Measurements from ENCODE around the gene PTPN11. TPM values are rescaled to one million over a fixed set of nuclear protein-coding genes. Genes with fewer than 3 reads are reported as not detected.
"Not testable (repeated sequence)": the region's sequence is repeated elsewhere in the genome, so short reads cannot be mapped to it uniquely, and the experiment has no call there.

Gene PTPN11
- total and polyA plus RNA-seq, 4 donors, result 33.7 to 73.3 (median 36.4) TPM

DNA sequence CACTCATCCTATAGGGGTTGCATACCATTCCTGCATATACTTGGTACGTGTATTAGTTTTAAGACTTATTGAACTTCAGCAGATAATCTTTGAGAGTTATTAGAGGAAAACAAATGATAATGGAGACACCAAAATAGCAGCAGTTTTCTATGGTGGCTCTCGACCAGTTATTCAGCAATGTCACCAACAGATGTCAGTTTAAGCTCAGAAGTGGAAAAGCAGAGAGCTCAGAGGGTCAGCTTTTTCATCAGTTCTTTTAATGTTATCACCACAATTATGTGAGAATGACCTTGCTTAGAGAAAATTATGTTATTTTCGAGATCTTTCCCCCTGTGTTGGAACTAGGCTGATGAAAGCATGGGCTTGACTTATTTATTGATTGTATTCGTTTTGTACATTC lies 32.0 kb downstream of the PTPN11 start (continued):
- TF ChIP-seq GABPA (IDR thresholded peaks at IDR 0.05 in 1 of 2, conservative IDR thresholded peaks at IDR 0.05 in 1 of 2), result no peak
- TF ChIP-seq HNF4A (conservative IDR thresholded peaks at IDR 0.05), result no peak

DNA sequence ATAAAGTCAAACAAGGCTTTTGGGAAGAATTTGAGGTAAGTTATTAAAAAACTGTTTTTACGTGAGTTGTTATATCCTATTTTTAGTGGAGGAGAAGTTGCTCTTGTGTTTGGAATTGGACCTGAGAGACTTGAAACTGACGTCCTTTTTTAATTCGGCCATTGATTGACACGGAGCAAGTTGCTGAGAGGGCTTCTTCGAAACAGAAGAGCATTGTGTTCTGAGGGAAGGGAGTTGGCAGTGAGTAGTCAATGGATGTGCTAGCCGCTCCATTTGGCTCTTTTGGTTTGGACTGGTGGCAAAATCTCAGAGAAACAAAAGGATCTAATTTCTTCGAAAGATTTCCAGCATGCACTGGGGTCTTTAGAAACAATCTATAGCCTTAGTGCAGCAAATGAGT lies 37.3 kb downstream of the PTPN11 start:
- 96% methylated on average over 7 of the region's 7 CpGs for WGBS
- no peak overlapping the region for H3K4me3 ChIP-seq (ENCODE audit: low read depth in 1 of 3, low read length in 3 of 3)
- no peak overlapping the region for H3K27ac ChIP-seq (ENCODE audit: low read depth in 1 of 2, low read length in 2 of 2)
- H3K9me3 ChIP-seq (ENCODE audit: control insufficient read depth in 4 of 4, low read length in 3 of 4), result no peaks in the 10 kb centered on the region
- H3K4me1 ChIP-seq (ENCODE audit: control insufficient read depth in 4 of 4, insufficient read depth in 4 of 4, low read length in 3 of 4), result no peaks in the 10 kb centered on the region
- no peaks in the 10 kb centered on the region for H3K27me3 ChIP-seq (ENCODE audit: control insufficient read depth in 4 of 4, insufficient read depth in 4 of 4, low read length in 3 of 4)
- TF ChIP-seq, protein P1, sequence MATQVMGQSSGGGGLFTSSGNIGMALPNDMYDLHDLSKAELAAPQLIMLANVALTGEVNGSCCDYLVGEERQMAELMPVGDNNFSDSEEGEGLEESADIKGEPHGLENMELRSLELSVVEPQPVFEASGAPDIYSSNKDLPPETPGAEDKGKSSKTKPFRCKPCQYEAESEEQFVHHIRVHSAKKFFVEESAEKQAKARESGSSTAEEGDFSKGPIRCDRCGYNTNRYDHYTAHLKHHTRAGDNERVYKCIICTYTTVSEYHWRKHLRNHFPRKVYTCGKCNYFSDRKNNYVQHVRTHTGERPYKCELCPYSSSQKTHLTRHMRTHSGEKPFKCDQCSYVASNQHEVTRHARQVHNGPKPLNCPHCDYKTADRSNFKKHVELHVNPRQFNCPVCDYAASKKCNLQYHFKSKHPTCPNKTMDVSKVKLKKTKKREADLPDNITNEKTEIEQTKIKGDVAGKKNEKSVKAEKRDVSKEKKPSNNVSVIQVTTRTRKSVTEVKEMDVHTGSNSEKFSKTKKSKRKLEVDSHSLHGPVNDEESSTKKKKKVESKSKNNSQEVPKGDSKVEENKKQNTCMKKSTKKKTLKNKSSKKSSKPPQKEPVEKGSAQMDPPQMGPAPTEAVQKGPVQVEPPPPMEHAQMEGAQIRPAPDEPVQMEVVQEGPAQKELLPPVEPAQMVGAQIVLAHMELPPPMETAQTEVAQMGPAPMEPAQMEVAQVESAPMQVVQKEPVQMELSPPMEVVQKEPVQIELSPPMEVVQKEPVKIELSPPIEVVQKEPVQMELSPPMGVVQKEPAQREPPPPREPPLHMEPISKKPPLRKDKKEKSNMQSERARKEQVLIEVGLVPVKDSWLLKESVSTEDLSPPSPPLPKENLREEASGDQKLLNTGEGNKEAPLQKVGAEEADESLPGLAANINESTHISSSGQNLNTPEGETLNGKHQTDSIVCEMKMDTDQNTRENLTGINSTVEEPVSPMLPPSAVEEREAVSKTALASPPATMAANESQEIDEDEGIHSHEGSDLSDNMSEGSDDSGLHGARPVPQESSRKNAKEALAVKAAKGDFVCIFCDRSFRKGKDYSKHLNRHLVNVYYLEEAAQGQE (IDR thresholded peaks at IDR 0.05), result no peak
- TF ChIP-seq GABPA (IDR thresholded peaks at IDR 0.05 in 1 of 2, conservative IDR thresholded peaks at IDR 0.05 in 1 of 2) (no peak), NR2F2 (IDR thresholded peaks at IDR 0.05) (no peak), RAD21 (IDR thresholded peaks at IDR 0.05) (no peak), EGR1 (IDR thresholded peaks at IDR 0.05; ENCODE audit: low read depth in 2 of 2) (no peak), FOXA2 (IDR thresholded peaks at IDR 0.05) (no peak), JUND (IDR thresholded peaks at IDR 0.05) (no peak), TAF1 (conservative IDR thresholded peaks at IDR 0.05) (no peak), RXRA (IDR thresholded peaks at IDR 0.05) (no peak), HNF4G (IDR thresholded peaks at IDR 0.05) (no peak), SP1 (IDR thresholded peaks at IDR 0.05) (no peak), FOXA1 (IDR thresholded peaks at IDR 0.05) (no peak)
- TF ChIP-seq, protein P2, sequence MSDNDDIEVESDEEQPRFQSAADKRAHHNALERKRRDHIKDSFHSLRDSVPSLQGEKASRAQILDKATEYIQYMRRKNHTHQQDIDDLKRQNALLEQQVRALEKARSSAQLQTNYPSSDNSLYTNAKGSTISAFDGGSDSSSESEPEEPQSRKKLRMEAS (IDR thresholded peaks at IDR 0.05), result no peak
- TF ChIP-seq, protein P3, sequence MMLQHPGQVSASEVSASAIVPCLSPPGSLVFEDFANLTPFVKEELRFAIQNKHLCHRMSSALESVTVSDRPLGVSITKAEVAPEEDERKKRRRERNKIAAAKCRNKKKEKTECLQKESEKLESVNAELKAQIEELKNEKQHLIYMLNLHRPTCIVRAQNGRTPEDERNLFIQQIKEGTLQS (IDR thresholded peaks at IDR 0.05), result no peak
- TF ChIP-seq, protein P4, sequence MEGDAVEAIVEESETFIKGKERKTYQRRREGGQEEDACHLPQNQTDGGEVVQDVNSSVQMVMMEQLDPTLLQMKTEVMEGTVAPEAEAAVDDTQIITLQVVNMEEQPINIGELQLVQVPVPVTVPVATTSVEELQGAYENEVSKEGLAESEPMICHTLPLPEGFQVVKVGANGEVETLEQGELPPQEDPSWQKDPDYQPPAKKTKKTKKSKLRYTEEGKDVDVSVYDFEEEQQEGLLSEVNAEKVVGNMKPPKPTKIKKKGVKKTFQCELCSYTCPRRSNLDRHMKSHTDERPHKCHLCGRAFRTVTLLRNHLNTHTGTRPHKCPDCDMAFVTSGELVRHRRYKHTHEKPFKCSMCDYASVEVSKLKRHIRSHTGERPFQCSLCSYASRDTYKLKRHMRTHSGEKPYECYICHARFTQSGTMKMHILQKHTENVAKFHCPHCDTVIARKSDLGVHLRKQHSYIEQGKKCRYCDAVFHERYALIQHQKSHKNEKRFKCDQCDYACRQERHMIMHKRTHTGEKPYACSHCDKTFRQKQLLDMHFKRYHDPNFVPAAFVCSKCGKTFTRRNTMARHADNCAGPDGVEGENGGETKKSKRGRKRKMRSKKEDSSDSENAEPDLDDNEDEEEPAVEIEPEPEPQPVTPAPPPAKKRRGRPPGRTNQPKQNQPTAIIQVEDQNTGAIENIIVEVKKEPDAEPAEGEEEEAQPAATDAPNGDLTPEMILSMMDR (IDR thresholded peaks at IDR 0.05; ENCODE audit: low read depth, low read length, missing input control), result no peak
- TF ChIP-seq, protein P5, sequence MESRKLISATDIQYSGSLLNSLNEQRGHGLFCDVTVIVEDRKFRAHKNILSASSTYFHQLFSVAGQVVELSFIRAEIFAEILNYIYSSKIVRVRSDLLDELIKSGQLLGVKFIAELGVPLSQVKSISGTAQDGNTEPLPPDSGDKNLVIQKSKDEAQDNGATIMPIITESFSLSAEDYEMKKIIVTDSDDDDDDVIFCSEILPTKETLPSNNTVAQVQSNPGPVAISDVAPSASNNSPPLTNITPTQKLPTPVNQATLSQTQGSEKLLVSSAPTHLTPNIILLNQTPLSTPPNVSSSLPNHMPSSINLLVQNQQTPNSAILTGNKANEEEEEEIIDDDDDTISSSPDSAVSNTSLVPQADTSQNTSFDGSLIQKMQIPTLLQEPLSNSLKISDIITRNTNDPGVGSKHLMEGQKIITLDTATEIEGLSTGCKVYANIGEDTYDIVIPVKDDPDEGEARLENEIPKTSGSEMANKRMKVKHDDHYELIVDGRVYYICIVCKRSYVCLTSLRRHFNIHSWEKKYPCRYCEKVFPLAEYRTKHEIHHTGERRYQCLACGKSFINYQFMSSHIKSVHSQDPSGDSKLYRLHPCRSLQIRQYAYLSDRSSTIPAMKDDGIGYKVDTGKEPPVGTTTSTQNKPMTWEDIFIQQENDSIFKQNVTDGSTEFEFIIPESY (IDR thresholded peaks at IDR 0.05), result no peak
- H3K9ac ChIP-seq (ENCODE audit: low read depth in 1 of 2, low read length in 2 of 2), result no peak overlapping the region
- no peak for DNase-seq (ENCODE audit: low spot score)
- peaks cover 4 to 47% (median 18%) of the 10 kb centered on the region in 4 donors for H3K36me3 ChIP-seq (ENCODE audit: control insufficient read depth in 4 of 4, insufficient read depth in 3 of 4, low read depth in 1 of 4, low read length in 3 of 4)

DNA sequence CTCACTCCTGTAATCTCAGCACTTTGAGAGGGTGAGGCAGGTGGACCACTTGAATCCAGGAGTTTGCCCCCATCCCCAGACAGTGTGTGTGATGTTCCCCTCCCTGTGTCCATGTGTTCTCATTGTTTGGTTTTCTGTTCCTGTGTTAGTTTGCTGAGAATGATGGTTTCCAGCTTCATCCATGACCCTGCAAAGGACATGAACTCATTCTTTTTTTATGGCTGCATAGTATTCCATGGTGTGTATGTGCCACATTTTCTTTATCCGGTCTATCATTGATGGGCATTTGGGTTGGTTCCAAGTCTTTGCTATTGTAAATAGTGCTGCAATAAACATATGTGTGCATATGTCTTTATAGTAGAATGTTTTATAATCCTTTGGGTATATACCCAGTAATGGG lies 38.4 kb downstream of the PTPN11 start:
- not testable (repeated sequence) for H3K9me3 ChIP-seq (ENCODE audit: control insufficient read depth in 4 of 4, low read length in 3 of 4); DNase-seq (ENCODE audit: low spot score); H3K9ac ChIP-seq (ENCODE audit: low read depth in 1 of 2, low read length in 2 of 2); H3K4me1 ChIP-seq (ENCODE audit: control insufficient read depth in 4 of 4, insufficient read depth in 4 of 4, low read length in 3 of 4); H3K27me3 ChIP-seq (ENCODE audit: control insufficient read depth in 4 of 4, insufficient read depth in 4 of 4, low read length in 3 of 4); H3K4me3 ChIP-seq (ENCODE audit: low read depth in 1 of 3, low read length in 3 of 3); H3K27ac ChIP-seq (ENCODE audit: low read depth in 1 of 2, low read length in 2 of 2)
- 86% methylated on average over 1 of the region's 1 CpG for WGBS
- peaks cover 3 to 43% (median 16%) of the 10 kb centered on the region in 4 donors for H3K36me3 ChIP-seq (ENCODE audit: control insufficient read depth in 4 of 4, insufficient read depth in 3 of 4, low read depth in 1 of 4, low read length in 3 of 4)

Measured in liver (tissue), 9 donors.